Measurements from ENCODE around the gene ANKRD17.

ANKRD17 gene

DNA sequence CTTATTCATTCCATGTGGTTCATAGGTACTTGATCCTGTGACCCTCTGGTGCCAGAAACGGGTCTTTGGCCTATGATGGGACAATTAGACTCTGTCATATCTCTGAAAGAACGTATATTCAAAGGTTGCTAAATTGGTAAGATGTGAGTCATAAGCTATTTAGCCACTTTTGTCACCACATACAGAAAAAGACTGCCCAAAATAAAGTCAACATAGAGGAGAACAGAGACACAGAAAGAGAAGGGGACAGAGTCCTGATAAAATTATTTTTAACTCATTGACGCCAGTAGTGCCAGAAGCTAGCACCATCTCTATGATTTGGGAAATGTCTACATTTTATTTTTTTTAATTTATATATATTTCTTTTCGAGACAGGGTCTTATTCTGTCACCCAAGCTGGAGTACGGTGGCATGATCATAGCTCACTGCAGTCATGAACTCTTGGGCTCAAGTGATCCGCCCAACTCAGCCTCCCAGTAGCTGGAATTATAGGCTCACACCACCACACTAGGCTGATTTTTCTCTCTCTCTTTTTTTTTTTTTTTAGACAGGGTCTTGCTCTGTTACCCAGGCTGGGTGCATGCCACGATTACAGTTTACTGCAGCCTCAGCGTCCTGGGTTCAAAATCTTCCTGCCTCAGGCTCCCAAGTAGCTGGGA is 96.9 kb downstream of the ANKRD17 start:
- no peak for DNase-seq (ENCODE audit: low read depth)
- H3K4me3 ChIP-seq (ENCODE audit: low read depth, low read length) = no peak overlapping the region
- TF ChIP-seq, protein P1, sequence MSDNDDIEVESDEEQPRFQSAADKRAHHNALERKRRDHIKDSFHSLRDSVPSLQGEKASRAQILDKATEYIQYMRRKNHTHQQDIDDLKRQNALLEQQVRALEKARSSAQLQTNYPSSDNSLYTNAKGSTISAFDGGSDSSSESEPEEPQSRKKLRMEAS (IDR thresholded peaks at IDR 0.05; ENCODE audit: low read depth, low read length) = no peak
- TF ChIP-seq CTCF (IDR thresholded peaks at IDR 0.05; ENCODE audit: low read depth, low read length) = no peak
- no peak for TF ChIP-seq POLR2A (IDR thresholded peaks at IDR 0.05; ENCODE audit: extremely low read depth, insufficient read length)
- TF ChIP-seq MYC (IDR thresholded peaks at IDR 0.05; ENCODE audit: low read depth, low read length) = no peak

DNA sequence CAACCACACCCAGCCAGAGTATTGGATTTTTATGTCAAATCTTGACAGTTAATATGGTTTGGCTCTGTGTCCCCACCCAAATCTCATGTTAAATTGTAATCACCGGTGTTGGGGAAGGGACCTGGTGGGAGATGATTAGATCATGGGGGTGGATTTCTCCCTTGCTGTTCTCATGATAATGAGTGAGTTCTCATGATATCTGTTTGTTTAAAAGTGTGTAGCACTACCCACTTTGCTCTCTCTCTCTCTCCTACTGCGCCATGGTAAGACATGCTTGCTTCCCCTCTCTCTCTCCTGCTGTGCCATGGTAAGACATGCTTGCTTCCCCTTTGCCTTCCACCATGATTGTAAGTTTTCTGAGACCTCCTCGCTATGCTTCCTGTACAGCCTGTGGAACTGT is 102.2 kb downstream of the ANKRD17 start:
- TF ChIP-seq POLR2A (IDR thresholded peaks at IDR 0.05; ENCODE audit: extremely low read depth, insufficient read length) (no peak), MYC (IDR thresholded peaks at IDR 0.05; ENCODE audit: low read depth, low read length) (no peak), CTCF (IDR thresholded peaks at IDR 0.05; ENCODE audit: low read depth, low read length) (no peak)
- TF ChIP-seq, protein P1 (IDR thresholded peaks at IDR 0.05; ENCODE audit: low read depth, low read length) = no peak
- no peak overlapping the region for H3K4me3 ChIP-seq (ENCODE audit: low read depth, low read length)
- no peak for DNase-seq (ENCODE audit: low read depth)

DNA sequence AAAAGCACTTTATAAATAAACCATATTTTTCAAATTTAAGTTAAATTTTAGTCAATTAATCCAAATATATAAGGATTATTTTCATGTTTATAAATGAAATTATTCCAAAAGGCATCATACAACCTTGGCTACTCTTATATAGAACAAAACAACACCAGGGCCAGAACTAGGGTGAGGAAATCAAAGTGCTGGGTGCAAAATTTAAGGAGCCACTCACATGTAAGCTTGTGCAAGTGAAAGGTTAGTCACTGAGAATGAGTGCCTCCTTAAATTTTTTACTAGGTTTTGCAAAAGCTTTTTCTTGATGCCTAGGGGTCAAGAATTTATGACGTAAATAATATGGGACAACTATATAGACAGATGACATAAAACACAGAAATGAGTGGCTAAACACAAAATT is 105.7 kb downstream of the ANKRD17 start:
- TF ChIP-seq POLR2A (IDR thresholded peaks at IDR 0.05; ENCODE audit: extremely low read depth, insufficient read length) (no peak), MYC (IDR thresholded peaks at IDR 0.05; ENCODE audit: low read depth, low read length) (no peak), CTCF (IDR thresholded peaks at IDR 0.05; ENCODE audit: low read depth, low read length) (no peak)
- TF ChIP-seq, protein P1 (IDR thresholded peaks at IDR 0.05; ENCODE audit: low read depth, low read length) = no peak
- DNase-seq (ENCODE audit: low read depth) = peak; percentile 30
- no peak overlapping the region for H3K4me3 ChIP-seq (ENCODE audit: low read depth, low read length)

GRCh38 chr4:73142995-73143547 is 115.5 kb downstream of the ANKRD17 start:
- DNase-seq (ENCODE audit: low read depth) = no peak
- no peak overlapping the region for H3K4me3 ChIP-seq (ENCODE audit: low read depth, low read length)
- TF ChIP-seq MYC (IDR thresholded peaks at IDR 0.05; ENCODE audit: low read depth, low read length) (no peak), POLR2A (IDR thresholded peaks at IDR 0.05; ENCODE audit: extremely low read depth, insufficient read length) (no peak), CTCF (IDR thresholded peaks at IDR 0.05; ENCODE audit: low read depth, low read length) (no peak)
- TF ChIP-seq, protein P1 (IDR thresholded peaks at IDR 0.05; ENCODE audit: low read depth, low read length) = no peak

GRCh38 chr4:73139991-73140390 is 118.6 kb downstream of the ANKRD17 start:
- no peak overlapping the region for H3K4me3 ChIP-seq (ENCODE audit: low read depth, low read length)
- DNase-seq (ENCODE audit: low read depth) = no peak
- TF ChIP-seq MYC (IDR thresholded peaks at IDR 0.05; ENCODE audit: low read depth, low read length) = no peak
- no peak for TF ChIP-seq POLR2A (IDR thresholded peaks at IDR 0.05; ENCODE audit: extremely low read depth, insufficient read length)

DNA sequence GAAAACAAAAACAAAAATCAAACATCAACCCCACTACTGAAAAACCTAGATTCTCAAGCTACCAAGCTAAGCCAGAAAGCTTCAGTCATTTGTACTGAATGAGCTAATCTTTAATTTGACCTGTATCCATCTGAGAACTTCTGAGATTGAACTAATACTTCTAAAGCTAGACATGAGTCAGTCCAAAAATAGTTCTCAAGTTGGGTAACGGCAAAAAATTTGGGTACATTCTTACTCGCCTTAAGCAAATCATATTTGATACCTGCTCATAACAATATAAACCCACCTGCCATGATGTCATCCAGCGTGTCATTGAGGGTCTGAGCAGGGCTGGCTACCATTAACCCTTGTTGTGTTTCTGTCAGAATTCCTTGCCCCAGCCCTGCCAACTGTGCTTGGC is 119.4 kb downstream of the ANKRD17 start:
- TF ChIP-seq, protein P1 (IDR thresholded peaks at IDR 0.05; ENCODE audit: low read depth, low read length) = no peak
- TF ChIP-seq MYC (IDR thresholded peaks at IDR 0.05; ENCODE audit: low read depth, low read length) (no peak), POLR2A (IDR thresholded peaks at IDR 0.05; ENCODE audit: extremely low read depth, insufficient read length) (no peak)
- no peak overlapping the region for H3K4me3 ChIP-seq (ENCODE audit: low read depth, low read length)
- DNase-seq (ENCODE audit: low read depth) = no peak
